ENCODE measurements around the gene RNF217. TPM values are rescaled to one million over a fixed set of nuclear protein-coding genes. Genes with fewer than 3 reads are reported as not detected.

Gene RNF217
- total RNA-seq, 1 donor from 2014 or later: 27.7 TPM

DNA sequence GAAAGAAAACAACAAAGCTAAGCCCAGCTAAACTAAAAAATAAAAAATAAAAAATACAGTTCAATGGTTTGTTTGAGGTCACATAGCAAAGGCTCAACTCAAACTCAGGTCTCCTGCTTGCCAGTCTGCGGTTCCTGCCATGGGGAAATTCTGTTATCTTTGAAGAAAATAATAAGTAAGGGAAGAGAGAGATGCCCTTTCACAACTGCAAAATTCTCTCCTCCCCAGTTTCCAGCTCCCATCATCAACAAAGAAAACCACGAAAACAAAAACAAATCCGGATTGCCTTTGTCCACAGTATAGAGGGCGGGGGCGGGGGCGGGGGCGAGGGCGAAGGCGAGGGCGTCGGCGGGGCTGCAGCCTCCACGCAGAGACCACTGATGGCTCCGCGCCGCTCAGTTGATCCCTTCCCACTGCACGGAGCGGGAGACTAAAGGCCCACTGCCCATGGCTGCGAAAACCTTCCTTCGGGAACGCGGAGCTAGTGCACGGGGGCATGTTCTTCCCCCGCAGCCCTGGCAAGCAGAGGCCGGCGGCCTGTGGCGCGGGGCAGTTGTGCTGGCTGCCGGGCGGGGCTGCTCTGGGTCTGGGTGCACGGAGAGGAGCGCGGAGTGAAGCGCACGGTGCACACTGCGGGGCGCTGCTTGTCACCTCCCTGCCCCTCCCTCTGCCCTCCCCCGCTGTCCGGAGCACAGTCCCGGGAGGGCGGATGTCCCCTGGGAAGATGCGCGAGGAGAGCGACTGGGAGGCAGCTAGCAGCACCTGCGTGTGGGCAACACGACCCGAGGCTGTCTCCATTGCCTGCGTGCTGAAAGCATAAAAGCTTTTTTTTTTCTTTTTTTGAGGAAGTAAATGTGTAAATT is 137.2 kb downstream of the RNF217 start:
- peak; percentile 22 for DNase-seq (ENCODE audit: low read depth)

DNA sequence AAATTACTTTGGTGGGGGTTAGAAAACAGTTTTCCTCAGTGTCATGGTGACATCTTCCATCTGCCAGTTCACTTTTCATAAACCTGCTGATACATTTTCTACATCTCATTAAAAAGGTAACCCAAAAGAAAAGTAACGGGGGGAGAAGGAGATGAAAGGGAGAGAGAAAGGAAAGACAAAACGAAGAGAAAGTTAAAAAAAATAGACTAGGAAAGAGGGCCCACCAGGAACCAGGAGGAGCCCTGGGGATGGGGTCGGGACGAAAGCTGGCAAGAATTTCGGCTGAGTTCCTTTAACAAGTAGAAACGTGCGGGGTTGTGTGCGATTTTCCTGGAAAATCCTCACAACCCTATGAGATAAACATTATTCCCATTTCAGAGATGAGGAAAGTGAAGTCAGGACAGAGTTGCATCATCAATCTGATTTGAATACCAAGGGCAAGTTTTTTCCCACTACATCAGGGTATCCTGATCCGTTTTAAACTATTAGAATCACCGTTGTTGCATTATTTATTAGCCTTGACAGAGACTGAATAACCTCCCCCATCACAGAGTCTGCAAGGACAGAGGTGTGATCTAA is 137.9 kb downstream of the RNF217 start:
- no peak for DNase-seq (ENCODE audit: low read depth)

DNA sequence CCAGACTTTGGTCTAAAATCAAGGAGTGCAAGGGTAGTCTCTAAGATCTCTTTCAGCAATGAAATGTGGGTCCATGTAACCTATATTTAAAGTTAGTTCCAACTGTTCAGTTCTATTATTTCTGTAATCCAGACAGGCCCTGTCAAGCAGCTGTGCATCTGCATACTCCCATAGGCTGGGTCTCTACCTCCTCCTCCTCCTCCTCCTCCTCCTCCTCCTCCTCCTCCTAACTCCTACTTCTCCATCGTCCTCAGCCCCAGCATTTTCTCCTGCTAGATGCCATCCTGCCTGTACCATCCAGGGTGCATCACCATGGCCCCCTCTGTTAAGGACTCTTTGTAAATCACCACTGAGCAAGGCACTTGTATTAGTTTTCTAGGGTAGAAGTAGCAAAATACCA is 138.9 kb downstream of the RNF217 start:
- DNase-seq (ENCODE audit: low read depth): no peak

DNA sequence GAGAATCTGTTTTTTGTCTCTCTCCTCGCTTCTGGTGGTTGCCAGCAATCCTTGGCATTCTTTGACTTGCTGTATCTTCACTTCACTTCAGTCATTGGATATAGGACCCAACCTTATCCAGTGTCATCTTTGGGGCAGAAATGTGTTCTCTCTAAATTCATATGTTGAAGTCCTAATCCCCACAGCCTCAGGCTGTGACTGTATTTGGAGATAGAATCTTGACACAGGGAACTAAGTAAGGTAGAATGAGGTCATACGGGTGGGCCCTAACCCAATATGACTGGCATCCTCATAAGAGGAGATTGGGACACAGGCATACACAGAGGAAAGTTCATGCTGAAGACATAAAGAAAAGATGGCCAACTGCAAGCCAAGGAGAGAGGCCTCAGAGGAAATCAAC is 139.4 kb downstream of the RNF217 start:
- DNase-seq (ENCODE audit: low read depth): no peak

DNA sequence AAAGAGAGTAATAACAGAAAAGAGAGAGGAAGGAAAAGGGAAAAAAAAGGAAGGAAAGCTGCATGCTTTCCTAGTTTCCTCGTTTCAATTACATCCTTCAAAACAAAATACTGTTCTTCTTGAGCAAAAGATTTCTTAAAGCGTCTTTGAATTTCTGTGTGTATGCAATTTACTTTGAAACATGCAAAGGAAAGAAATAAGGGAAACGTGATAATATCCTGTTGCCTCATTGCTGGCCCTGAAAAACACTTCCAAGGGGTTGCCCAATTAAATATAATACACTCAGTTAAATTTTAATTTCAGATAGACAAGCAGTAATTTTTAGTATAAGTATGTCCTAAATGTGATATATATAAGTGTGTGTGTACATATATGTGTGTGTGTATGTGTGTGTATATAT is 140.2 kb downstream of the RNF217 start:
- no peak for DNase-seq (ENCODE audit: low read depth)

DNA sequence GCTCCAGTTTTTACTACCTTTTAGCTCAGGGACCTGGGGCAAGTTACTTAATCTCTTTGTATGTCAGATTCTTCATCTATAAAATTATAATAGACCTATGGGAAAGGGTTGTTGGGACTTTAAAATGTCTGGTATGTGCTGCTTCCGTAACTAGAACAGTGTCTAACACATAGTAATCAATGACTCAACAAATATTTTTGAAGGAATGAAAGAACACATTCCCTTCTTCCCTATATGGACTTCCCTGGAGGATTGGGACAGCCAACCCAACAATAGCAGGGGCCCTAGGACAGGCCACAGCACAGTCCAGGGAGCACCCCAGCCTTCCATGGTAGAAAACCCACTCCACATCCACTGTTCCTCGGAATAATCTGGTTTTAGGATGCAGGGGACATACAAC is 140.7 kb downstream of the RNF217 start:
- DNase-seq (ENCODE audit: low read depth): peak; percentile 96

DNA sequence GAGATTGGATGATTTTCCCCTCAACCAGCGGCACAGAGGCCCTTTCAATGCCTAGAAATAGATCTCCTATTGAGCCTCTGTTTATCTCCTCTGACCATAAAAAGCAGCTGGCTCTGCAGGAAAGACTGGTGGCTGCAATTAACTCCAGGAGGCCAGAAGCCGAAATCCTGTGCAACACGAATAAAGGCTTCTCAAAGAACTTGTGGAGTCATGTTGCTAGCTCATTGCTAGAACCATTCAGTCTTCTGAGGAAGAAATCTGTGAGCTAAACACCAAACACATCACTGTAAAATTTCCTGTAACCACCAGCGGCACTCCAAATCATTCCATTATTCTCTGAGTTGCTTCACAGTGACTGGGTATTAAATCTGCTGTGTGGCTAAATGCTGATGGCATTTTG is 142.2 kb downstream of the RNF217 start:
- DNase-seq (ENCODE audit: low read depth): peak; percentile 27

DNA sequence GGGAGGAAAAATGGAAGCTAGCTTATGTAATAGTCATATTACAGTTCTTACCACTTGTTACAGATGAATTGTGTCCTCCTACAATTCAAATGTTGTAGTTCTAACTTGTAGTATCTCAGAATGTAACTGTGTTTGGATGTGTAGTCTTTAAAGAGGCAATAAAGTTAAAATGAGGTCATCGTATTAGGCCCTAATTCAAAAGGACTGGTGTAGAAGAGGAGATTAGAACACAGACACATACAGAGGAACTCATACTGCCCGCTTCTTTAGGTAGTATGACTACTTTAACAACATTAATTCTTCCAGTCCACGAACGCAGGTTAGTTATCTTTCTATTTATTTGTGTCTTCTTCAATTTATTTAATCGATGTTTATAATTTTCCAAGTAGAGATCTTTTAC is 144.8 kb downstream of the RNF217 start:
- no peak for DNase-seq (ENCODE audit: low read depth)

DNA sequence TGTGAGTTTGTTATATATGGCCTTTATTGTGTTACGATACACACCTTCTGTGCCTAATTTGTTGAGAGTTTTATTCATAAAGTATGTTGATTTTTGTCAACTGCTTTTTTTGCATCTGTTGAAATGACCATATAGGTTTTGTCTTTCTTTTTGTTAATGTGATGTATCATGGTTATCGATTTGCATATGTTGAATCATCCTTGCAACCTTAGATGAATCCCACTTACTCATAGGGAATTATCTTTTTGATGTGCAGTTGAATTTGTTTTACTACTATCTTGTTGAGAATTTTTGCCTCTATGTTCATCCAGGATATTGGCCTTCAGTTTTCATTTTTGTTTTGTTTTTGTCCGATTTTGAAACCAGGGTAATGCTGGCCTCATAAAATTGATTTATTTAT is 145.7 kb downstream of the RNF217 start:
- DNase-seq (ENCODE audit: low read depth): no peak

DNA sequence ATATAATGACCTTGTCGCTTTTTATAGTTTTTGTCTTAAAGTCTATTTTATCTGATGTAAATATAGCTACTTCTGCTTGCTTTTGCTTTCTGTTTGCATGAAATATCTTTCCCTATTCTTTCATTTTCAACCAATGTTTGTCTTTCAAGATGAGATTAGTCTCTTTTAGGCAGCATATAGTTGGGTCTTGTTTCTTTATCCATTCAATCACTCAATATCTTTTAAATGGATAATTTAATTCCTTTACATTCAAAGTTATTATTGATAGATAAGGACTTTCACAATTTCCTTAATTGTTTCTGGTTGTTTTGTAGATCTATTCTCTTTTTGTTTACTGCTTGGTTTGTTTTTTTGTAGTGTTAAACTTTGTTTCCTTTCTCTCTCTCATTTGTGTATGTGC is 147.8 kb downstream of the RNF217 start:
- DNase-seq (ENCODE audit: low read depth): no peak

DNA sequence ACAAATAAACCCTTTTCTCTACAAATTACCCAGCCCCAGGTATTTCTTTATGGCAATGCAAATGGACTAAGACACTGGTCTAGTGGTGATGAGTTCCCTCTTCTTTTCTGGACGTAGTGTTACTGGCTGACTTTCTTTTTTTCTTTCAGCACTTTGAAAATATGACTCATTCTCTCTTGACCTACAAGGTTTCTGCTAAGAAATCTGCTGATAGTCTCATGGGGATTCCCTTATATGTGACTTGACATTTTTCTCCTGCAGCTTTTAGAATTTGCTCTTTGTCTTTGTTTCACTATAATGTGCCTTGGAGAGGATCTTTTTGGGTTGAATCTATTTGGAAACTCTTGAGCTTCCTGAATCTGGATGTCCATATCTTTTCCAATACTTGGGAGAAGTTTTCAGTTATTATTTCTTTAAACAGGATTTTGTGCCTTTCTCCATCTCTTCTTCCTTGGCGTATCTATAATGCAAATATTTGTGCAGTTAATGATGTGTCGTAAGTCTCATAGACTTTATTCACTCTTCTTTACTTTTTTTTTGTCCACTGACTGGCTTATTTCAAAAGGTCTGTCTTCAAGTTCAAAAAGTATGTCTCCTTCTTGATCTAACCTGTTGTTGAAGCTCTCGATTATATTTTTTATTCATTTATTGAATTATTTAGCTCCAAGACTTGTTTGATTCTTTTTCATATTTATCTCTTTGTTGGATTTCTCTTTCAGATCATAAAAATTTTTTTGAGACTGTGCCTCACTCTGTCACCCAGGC is 149.2 kb downstream of the RNF217 start:
- DNase-seq (ENCODE audit: low read depth): no peak

DNA sequence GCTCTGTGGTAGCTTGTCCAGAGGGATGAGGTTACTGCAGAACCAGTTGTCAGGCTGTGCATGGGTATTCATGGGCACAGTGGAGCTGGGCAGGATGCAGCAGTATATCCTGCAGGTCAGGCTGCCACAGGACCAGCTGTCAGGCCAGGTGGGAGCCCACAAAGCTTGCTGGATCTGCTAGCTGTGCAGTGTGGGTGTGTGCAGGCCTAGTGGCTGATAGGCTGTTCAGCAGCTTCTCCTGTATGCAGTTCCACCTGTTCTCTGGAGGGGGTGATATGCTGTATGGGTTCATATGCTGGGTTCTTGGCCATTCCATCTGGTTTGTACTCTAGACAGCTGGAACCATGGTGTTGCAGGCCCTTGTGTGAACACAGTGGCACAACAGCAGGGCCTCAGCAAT is 150.7 kb downstream of the RNF217 start:
- DNase-seq (ENCODE audit: low read depth): no peak

DNA sequence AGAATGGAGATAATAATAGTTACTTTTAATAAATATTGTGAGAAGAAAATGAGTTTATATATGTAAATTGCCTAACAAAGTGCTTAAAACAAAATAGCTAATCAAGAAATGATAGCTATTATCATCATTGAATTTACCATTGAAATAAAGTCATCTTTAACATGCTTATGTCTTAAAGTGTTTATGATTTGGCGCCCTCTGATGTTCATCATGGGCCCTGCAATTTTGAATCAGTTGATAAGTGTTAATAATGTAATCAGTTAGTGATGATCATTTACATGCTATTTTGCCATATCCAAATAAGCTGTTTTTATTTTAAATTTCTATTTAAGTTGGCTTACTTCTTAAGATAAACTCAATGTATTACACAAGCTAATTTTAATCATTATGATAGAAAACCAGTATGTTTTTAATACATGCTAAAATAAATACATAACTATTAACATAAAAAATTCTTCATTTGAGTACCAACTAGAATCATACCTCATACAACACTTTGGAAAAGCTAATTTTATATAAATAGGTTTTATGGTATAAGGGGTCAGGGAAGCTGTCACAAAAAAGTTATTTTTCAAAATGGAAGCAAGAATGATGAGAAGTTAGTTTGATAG is 152.1 kb downstream of the RNF217 start:
- peak; percentile 63 for DNase-seq (ENCODE audit: low read depth)

DNA sequence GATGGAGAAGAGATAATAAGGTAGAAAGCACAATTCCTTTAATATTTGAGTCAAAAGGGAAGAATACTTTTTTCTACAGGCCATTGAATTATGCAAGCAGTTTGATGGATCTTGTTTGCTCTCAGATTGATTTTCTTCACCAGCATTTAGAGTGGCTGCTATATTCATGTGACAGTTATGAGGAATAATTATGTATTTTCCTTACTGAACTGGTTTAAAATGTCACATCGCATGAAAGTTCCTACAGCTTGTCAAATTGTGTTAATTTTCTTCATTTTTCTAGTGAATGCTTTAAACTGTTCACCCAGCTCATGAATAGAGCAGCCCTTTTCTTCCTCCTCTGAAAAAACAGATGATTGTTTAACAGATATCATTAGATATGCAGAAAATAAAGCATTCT is 153.9 kb downstream of the RNF217 start:
- no peak for DNase-seq (ENCODE audit: low read depth)

DNA sequence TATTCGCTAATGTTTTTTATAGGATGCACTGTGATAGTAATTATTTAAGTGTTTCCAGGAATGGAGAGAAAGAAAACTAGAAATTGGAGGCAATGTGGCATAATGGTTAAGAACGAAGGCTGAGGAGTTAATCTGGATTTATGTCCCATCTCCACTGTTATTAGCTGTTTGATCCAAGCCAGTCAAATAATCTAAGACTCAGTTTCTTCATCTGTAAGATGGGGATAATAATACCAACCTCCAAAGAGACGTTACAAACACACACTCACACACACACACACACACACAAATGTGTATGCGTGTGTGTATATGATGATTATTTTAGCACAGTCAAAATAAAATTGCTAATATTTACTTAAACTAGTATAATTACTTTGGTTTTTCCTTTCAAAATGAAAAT is 154.5 kb downstream of the RNF217 start:
- no peak for DNase-seq (ENCODE audit: low read depth)

DNA sequence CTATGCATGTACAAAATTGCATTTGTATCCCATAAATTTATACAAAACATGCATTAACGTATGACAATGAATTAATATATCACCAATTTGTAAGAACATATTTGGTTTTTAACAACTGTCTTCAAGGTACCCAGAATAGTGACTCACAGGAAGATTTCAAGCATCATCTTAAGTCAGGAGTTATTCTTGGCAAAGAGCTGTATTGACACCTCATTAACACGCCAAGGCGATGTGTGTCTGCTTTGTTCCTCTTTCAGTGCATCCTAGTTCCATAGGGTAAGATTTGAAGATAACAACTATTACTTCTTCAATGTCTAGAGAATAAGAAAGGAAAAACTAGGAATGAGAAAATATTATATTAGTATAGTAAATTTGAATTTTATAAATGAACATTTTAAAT is 155.6 kb downstream of the RNF217 start:
- peak; percentile 62 for DNase-seq (ENCODE audit: low read depth)

DNA sequence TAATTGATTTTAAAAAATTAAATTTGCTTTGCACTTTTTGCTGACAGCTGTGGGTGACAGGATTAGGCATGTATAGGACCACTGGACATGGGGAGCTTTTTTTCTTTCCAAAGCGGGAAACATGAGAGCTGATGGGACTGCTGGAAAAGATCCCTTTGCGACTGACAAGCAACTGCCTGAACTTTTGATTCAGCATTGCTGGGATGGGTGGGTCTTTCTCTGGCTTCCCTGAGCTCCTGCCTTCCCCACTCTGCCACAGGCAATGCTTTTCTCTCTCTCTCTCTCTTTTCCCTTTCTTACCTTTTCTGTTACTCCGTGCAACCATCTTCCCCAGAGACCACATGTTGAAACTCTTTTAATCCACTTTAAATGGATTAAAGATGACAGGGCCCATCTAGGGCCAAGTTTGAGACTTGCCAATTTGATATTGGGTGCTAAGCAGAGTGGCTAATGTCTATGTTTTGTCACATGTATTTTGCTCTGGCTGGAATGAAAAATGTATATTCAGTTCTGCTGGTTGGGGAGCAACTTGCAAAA is 157.9 kb downstream of the RNF217 start:
- no peak for DNase-seq (ENCODE audit: low read depth)

DNA sequence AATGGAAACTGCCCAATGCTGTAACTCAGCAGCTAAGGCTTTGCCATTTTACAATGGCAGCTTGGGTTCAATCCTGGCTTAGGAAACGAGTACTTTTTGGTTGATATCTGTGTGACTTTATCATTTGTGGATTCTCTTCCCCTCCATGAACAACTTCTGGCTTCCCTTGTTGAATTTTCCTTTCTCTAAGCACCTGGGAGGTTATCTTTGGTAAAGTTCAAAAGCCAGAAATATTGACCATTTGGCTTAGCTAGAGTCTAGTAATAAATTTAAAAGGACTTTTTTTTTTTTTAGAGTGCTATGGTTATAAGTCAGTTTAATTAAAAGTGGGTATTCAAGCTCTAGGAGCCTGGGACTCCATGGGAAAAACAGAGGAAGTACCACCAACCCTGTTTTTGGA is 159.7 kb downstream of the RNF217 start:
- no peak for DNase-seq (ENCODE audit: low read depth)

DNA sequence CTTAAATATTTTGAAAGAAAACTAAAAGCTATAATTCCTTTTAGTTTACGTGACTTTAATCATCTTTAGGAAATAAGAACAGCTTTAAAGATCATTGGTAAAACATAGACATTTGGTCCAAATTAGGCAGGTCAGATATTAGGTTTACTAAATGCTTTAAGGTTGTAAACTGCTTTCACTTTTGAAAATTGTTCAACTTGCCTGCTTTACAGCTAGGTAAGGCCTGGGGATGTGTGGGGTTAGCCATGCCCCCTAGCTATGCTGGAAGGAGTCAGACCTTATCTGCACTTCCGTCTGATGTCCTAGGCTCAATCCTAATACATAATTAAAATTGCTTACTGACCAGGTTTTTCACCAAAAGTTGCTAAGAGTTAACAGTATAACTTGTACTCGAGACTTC is 160.8 kb downstream of the RNF217 start:
- DNase-seq (ENCODE audit: low read depth): no peak

DNA sequence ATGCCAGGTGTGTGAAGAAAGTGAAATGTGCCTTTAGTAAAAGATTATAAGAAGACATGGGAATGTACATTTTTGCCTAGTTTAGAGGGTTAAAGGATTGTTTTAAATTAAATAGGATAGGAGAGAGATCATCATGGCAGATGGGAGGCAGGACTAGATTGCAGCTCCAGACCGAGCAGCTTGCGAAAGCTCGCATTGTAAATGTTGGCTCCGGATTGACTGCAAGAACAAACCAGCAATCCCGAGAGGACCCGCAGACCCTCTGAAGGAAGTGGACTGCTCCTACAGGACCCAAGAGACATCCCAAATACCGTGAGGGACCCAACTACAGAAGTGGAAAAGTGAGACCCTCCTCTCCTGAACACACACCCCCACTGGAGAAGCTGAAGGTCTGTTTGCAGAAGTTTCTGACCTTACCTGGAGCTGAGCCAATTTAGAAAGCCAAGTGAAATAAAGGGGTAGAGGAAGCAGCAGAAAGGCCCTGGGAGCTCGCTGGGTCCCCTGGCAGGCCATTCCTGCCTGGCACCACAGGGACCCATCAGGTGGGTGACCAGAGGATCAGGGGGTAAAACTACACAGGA is 161.3 kb downstream of the RNF217 start:
- DNase-seq (ENCODE audit: low read depth): no peak

DNA sequence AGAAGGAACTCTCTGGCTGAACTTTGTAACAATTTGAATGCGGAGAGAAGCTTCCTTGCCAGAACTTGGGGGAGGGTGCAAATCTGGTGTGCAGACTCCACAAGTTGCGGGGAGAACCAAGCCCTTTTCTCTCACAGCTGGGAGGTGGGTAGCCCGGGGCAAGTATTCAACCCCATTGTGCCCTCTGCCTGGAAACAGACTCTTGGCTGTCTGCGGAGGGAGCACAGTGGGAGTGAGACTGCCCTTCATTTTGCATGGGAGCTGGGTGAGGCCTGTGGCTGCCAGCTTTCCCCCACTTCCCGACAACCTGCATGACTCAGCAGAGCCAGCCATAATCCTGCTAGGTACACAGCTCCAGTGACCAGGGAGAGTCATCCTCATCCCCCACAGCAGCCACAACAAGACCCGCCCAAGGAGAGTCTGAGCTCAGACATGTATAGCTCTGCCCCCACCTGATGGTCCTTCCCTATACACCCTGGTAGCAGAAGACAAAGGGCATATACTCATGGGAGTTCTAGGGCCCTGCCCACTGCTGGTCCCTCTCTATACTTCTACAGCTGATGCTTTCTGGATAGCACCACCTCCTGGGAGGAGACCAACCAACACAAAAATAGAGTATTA is 161.9 kb downstream of the RNF217 start:
- peak; percentile 82 for DNase-seq (ENCODE audit: low read depth)

All from renal cortical epithelial cell (primary cell).